Ascending aorta (tissue), 2 donors: ENCODE measurements around the gene SNX8. TPM values are rescaled to one million over a fixed set of nuclear protein-coding genes. Genes with fewer than 3 reads are reported as not detected.
"Not testable (repeated sequence)": the region's sequence is repeated elsewhere in the genome, so short reads cannot be mapped to it uniquely, and the experiment has no call there.

Experiments
- DNase-seq, 2 donors: peaks; one replicate each; pipeline ENCODE4 v3.0.0-alpha.2; 2019; ENCODE audit warnings: low spot score in 2 of 2
- H3K27ac ChIP-seq, 2 donors: fragments of 200-600 bp; sonication (generic); one replicate each; pipeline ENCODE4 v1.5.1; 2016 to 2017; ENCODE audit warnings: mild to moderate bottlenecking in 1 of 2
- H3K27me3 ChIP-seq: fragments of 200-600 bp; sonication (generic); one replicate; pipeline ENCODE4 v1.5.1; 2017
- H3K36me3 ChIP-seq, 2 donors: fragments of 200-600 bp; sonication (generic); one replicate each; pipeline ENCODE4 v1.5.1; 2016
- H3K4me1 ChIP-seq, 2 donors: fragments of 200-600 bp; sonication (generic); one replicate each; pipeline ENCODE4 v1.5.1; 2016 to 2017; ENCODE audit warnings: mild to moderate bottlenecking in 1 of 2
- H3K4me3 ChIP-seq, 2 donors: fragments of 200-600 bp; sonication (generic); one replicate each; pipeline ENCODE4 v1.5.1; 2016 to 2017; ENCODE audit warnings: mild to moderate bottlenecking in 1 of 2
- H3K9me3 ChIP-seq, 2 donors: fragments of 200-600 bp; sonication (generic); one replicate each; pipeline ENCODE4 v1.5.1; 2016
- intact Hi-C: fragments of 100-400 bp; cut with DNase I; formaldehyde crosslinking; loops from one replicate; pipeline ENCODE4 v1.15.1; 2023
- total RNA-seq: library from RNA; depleted of rRNA; stranded (reverse); fragments of >200 nt; gene quantifications from one replicate; pipeline ENCODE4 v1.1.0, GENCODE V29; 2016
- TF ChIP-seq, protein P1 (sequence below), 3 experiments: fragments of 200-600 bp in 2 of 3; fragments of 450-650 bp in 1 of 3; sonication (generic) in 2 of 3; IDR thresholded peaks; one replicate each; pipeline ENCODE4 v1.5.1; 2016 to 2019; ENCODE audit warnings: antibody characterized with exemption in 3 of 3, mild to moderate bottlenecking in 1 of 3, moderate library complexity in 1 of 3

SNX8 gene
- total RNA-seq, 1 donor from 2014 or later: 12.2 TPM

DNA sequence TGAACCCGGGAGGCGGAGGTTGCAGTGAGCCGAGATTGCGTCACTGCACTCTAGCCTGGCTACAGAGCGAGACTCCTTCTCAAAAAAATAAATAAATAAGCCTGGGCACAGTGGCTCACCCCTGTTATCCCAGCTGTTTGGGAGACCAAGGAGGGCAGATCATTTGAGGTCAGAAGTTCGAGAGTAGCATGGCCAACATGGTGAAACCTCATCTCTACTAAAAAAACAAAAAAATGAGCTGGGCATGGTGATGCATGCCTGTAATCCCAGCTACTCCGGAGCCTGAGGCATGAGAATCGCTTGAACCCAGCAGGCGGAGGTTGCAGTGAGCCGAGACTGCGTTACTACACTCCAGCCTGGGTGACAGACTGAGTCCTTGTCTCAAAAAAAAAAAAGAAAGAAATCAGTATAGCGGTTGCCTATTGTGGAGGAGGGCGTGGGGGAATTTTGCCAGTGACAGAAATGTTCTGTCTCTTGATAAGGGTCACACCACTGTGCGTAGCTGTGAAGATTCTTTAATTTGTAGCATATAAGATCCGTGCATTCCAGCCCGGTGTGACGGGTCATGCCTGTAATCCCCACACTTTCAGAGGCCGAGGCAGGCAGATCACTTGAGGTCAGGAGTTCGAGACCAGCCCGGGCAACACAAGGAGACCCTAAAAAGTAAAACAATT, 22.5 kb upstream of the SNX8 start:
- H3K4me1 ChIP-seq: no peaks in the 10 kb centered on the region
- H3K36me3 ChIP-seq: no peaks in the 10 kb centered on the region
- no peaks in the 10 kb centered on the region for H3K9me3 ChIP-seq
- intact Hi-C loops: no loop called here
- no peak overlapping the region for H3K27ac ChIP-seq
- no peak overlapping the region for H3K4me3 ChIP-seq
- no peaks in the 10 kb centered on the region for H3K27me3 ChIP-seq
- no peak for DNase-seq
- TF ChIP-seq, protein P1, sequence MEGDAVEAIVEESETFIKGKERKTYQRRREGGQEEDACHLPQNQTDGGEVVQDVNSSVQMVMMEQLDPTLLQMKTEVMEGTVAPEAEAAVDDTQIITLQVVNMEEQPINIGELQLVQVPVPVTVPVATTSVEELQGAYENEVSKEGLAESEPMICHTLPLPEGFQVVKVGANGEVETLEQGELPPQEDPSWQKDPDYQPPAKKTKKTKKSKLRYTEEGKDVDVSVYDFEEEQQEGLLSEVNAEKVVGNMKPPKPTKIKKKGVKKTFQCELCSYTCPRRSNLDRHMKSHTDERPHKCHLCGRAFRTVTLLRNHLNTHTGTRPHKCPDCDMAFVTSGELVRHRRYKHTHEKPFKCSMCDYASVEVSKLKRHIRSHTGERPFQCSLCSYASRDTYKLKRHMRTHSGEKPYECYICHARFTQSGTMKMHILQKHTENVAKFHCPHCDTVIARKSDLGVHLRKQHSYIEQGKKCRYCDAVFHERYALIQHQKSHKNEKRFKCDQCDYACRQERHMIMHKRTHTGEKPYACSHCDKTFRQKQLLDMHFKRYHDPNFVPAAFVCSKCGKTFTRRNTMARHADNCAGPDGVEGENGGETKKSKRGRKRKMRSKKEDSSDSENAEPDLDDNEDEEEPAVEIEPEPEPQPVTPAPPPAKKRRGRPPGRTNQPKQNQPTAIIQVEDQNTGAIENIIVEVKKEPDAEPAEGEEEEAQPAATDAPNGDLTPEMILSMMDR (IDR thresholded peaks at IDR 0.05): no peak

DNA sequence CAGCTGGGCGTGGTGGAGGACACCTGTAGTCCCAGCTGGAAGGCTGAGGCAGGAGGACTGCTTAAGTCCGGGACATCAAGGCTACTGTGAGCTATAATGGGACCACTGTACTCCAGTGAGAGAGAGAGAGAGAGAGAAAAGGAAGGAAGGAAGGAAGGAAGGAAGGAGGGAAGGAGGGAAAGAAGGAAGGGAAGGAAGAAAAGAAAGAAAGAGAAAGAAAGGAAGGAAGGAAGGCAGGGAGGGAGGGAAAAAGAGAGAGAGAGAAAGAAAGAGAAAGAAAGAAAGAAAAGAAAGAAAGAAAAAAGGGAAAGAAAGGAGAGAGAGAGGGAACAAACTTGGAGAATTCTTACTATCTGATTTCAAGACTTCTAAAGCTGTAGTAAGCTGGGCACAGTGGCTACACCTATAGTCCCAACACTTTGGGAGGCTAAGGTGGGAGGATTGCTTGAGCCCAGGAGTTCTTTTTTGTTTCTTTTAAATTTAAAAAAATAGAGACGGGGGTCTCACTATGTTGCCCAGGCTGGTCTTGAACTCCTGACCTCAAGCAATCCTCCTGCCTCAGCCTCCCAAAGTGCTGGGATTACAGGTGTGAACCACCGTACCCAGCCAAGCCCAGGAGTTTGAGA, 18.5 kb upstream of the SNX8 start:
- H3K4me1 ChIP-seq, H3K36me3 ChIP-seq, H3K27me3 ChIP-seq, H3K27ac ChIP-seq, DNase-seq, intact Hi-C loops, H3K9me3 ChIP-seq, H3K4me3 ChIP-seq: not testable (repeated sequence)

DNA sequence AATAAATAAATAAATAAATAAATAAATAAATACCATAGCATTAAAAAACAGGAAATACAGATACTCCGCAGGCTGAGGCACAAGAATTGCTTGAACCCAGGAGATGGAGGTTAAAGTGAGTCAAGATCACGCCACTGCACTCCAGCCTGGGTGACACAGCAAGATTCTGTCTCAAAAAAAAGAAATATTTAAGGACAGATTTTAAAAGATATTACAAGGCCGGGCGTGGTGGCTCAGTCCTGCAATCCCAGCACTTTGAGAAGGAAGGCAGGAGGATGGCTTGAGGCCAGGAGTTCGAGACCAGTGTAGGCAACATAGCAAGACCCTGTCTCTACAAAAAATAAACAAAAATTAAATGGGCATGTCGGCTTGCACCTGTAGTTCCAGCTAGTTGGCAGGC, 17.5 kb upstream of the SNX8 start:
- H3K36me3 ChIP-seq: no peaks in the 10 kb centered on the region
- no peaks in the 10 kb centered on the region for H3K9me3 ChIP-seq
- no peak overlapping the region for H3K27ac ChIP-seq
- no peak overlapping the region for H3K4me3 ChIP-seq
- intact Hi-C loops: no loop called here
- no peaks in the 10 kb centered on the region for H3K4me1 ChIP-seq
- TF ChIP-seq, protein P1 (IDR thresholded peaks at IDR 0.05): no peak
- DNase-seq: no peak
- no peaks in the 10 kb centered on the region for H3K27me3 ChIP-seq

DNA sequence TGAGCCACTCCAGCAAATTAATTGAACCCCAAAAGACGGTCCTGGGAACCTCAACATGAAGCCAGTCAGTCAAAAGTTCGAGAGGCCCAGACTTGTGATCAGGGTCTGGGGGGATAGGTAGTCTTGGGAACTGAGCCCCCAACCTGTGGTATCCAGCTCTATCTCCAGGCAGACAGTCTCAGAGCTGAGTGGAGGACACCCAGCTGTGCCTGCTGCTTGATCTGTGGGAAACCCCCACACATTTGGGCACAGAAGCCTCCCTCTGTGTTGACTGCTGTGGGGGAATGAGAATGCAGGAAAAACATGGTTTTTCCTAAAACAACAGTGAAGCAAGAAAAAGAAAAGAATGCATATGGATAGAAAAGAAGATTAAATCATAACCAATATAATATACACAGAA, 16.3 kb upstream of the SNX8 start:
- Histone ChIP-seq H3K4me1 (no peaks in the 10 kb centered on the region), H3K4me3 (no peak overlapping the region), H3K36me3 (no peaks in the 10 kb centered on the region), H3K9me3 (no peaks in the 10 kb centered on the region), H3K27ac (no peak overlapping the region), H3K27me3 (no peaks in the 10 kb centered on the region)
- TF ChIP-seq, protein P1 (IDR thresholded peaks at IDR 0.05): no peak
- no peak for DNase-seq
- intact Hi-C loops: no loop called here

DNA sequence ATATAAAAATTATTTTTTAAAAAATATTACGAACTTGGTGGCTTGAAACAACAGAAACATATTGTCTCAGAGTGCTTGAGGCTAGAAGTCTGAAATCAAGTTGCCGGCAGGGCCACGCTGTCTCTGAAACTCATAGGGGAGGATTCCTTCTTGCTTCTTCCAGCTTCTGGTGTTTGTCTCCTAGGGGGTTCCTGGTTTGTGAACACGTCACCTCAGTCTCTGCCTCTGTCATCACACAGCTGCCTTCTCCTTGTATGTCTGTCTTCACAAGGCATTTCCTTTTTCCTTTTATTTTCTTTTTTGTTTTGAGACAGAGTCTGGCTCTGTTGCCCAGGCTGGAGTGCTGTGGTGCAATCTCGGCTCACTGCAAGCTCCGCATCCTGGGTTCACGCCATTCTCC, 12.7 kb upstream of the SNX8 start:
- peak in 1 of 2 donors; percentile 20 for DNase-seq
- TF ChIP-seq, protein P1 (IDR thresholded peaks at IDR 0.05): no peak
- Histone ChIP-seq H3K9me3 (no peaks in the 10 kb centered on the region), H3K4me3 (no peak overlapping the region), H3K36me3 (no peaks in the 10 kb centered on the region), H3K4me1 (no peaks in the 10 kb centered on the region), H3K27me3 (no peaks in the 10 kb centered on the region), H3K27ac (no peak overlapping the region)
- intact Hi-C loops: no loop called here

DNA sequence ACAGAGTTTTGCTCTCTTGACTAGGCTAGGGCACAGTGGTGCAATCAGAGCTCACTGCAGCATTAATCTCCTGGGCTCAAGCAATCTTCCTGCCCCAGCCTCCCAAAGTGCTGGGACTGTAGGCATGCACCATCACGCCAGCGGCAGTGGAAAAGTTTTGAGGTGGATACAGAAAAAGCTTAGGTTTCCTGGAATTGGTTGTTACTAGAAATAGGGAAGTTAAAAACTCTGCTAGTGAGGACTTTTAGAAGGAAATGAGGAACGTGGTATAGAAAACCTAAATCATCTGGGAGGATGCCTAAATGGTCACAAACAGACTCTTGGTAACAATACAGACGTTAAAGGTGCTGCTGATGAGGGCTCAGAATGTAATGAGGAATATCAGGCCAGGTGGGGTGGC, 10.9 kb upstream of the SNX8 start:
- H3K4me3 ChIP-seq: no peak overlapping the region
- no peak overlapping the region for H3K27ac ChIP-seq
- H3K27me3 ChIP-seq: no peaks in the 10 kb centered on the region
- intact Hi-C loops: no loop called here
- H3K36me3 ChIP-seq: no peaks in the 10 kb centered on the region
- no peak for DNase-seq
- TF ChIP-seq, protein P1 (IDR thresholded peaks at IDR 0.05): no peak
- H3K9me3 ChIP-seq: no peaks in the 10 kb centered on the region
- no peaks in the 10 kb centered on the region for H3K4me1 ChIP-seq
